Heart left ventricle (tissue), 13 donors: Measurements from ENCODE around the gene ZAP70.

Experiments
- POLR2A ChIP-seq, 2 donors: fragments of 450-650 bp; IDR thresholded peaks; one replicate each; pipeline ENCODE4 v1.6.1; 2017; ENCODE audit warnings: antibody characterized with exemption in 2 of 2, mild to moderate bottlenecking in 2 of 2, moderate library complexity in 2 of 2
- TF ChIP-seq, protein P1 (sequence below), 12 donors: fragments of 200-600 bp; sonication (generic) in 4 of 12; IDR thresholded peaks; one replicate each; pipeline versions ENCODE4 v1.5.0 to v1.8.0; 2018 to 2022; ENCODE audit warnings: antibody characterized with exemption in 12 of 12, mild to moderate bottlenecking in 5 of 12
- donor health status: ischemic (EF 13 %, LVEDD 7.1; RV severe dilation, severe dysfunction).
- donor health status: DM: no; HTN: yes; CAD: no.
- donor health status: DM: no; HTN: no; CAD: no.
- donor health status: ischemic (EF 25% LVEDD 6.9; RV normal size, moderate dysfunction).
- donor health status: ischemic (EF 25% LVEDD 5.7; RV mildly dilated, moderate dysfunction).
- donor health status: ischemic (EF 35%, LVEDD 5.7; RV mildly dilated, moderate dysfunction).
- donor health status: nonischemic (EF 11% LVEDD 7.7; RV severe dilation, severe dysfunction).
- donor health status: DM: yes; HTN: yes; CAD: no.
- donor health status: PGD.
- donor health status: ischemic (EF 29% LVEDD 5.4; RV normal size, mild dysfunction).
- donor health status: nonischemic (EF 23%, LVEDD 6.1; RV moderate dilation, normal function).

DNA sequence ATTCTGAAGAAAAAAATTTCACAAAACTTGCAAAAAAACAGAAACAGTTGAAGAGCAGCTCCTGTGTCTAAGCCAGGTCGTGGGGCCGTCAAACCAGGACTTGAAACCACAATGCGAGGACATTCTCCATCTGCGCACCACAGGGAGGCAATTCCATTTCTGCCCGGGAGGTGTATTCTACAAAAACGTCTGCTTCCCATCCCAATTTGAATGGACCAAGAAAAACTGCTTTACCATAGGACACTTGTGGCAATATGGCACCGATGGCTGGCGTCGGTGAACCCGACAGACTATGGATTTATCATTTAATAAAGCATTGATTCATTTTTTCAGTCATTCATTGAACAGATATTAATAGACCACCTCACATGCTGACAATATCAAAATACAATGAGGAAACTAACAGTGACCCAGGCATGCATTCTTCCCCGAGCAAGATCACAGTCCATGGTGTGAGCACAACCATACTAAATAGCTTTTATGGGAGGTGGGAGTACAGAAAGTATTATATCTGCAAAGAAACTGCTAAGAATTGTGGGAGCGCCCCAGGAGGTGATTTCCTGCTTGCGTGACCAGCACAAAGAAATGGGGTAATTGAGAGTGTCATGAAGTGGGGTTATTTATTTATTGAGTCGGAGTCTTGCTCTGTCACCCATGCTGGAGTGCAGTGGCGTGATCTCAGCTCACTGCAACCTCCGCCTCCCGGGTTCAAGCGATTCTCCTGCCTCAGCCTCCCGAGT, 10.5 kb upstream of the ZAP70 start:
- TF ChIP-seq, protein P1, sequence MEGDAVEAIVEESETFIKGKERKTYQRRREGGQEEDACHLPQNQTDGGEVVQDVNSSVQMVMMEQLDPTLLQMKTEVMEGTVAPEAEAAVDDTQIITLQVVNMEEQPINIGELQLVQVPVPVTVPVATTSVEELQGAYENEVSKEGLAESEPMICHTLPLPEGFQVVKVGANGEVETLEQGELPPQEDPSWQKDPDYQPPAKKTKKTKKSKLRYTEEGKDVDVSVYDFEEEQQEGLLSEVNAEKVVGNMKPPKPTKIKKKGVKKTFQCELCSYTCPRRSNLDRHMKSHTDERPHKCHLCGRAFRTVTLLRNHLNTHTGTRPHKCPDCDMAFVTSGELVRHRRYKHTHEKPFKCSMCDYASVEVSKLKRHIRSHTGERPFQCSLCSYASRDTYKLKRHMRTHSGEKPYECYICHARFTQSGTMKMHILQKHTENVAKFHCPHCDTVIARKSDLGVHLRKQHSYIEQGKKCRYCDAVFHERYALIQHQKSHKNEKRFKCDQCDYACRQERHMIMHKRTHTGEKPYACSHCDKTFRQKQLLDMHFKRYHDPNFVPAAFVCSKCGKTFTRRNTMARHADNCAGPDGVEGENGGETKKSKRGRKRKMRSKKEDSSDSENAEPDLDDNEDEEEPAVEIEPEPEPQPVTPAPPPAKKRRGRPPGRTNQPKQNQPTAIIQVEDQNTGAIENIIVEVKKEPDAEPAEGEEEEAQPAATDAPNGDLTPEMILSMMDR (IDR thresholded peaks at IDR 0.05), result no peak
- no peak for TF ChIP-seq POLR2A (IDR thresholded peaks at IDR 0.05)
